Measurements from ENCODE around the gene SIRPG. TPM values are rescaled to one million over a fixed set of nuclear protein-coding genes. Genes with fewer than 3 reads are reported as not detected.
"Not testable (repeated sequence)": the region's sequence is repeated elsewhere in the genome, so short reads cannot be mapped to it uniquely, and the experiment has no call there.

The SIRPG gene
- total and polyA plus RNA-seq, 2 experiments from 2014 or later, result not detected

- no peaks in the 10 kb centered on the region for H3K36me3 ChIP-seq
- no peak overlapping the region for H3K4me3 ChIP-seq
- H3K27ac ChIP-seq, result no peak overlapping the region
- H3K27me3 ChIP-seq, result no peaks in the 10 kb centered on the region
- no peak for TF ChIP-seq CTCF (IDR thresholded peaks at IDR 0.05; ENCODE audit: low read depth, low read length)
- DNase-seq (ENCODE audit: low read depth in 1 of 2, low spot score in 1 of 2), result no peak
- no peaks in the 10 kb centered on the region for H3K4me1 ChIP-seq (ENCODE audit: low read depth)
- H3K9me3 ChIP-seq (ENCODE audit: low read depth), result no peaks in the 10 kb centered on the region
These were observed 10.6 kb downstream of the SIRPG start for GRCh38 chr20:1646975-1647431.

DNA sequence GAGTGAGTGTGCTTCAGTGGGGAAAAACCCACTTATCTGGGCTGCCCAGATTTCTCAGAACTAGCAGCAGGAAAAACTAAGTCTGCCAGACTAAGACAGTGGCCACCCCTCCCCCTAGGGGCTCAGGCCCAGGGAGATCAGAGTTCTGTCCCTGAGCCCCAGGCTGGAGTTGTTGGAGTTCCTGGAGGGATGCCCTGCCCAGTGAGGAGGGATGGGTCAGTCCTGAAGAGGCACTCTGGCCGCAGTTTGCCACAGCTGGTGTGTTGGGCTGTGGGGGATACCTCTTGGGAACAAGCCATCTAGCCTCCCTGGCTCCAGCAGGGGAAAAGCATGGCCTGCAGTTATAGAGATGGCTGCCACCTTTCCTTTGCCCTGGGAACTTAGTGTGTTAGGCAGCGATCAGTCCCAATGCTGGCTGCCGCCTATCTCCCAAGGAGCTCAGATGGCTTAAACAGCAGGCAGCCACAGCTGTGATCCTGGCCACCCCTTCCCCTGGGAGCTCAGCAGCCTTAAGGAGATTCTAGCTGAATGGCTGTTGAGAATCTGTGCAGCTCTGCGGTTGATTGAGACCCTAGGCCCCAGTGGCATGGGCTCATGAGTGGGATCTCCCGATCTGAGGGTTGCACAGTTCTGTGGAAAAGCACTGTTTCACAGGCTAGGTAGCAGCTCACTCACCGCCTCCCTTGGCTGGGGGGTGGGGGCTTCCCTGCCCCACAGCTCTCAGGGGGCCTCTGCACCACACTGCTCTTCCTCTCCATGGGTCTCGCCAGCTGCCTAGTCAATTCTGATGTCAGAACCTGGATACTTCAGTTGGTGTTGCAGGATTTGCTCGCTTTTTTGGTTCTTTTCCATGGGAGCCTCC lies 13.2 kb downstream of the SIRPG start:
- Histone ChIP-seq H3K27me3 (no peaks in the 10 kb centered on the region), H3K36me3 (no peaks in the 10 kb centered on the region), H3K9me3 (ENCODE audit: low read depth) (no peaks in the 10 kb centered on the region), H3K4me3 (no peak overlapping the region), H3K27ac (no peak overlapping the region), H3K4me1 (ENCODE audit: low read depth) (no peaks in the 10 kb centered on the region)
- no peak for DNase-seq (ENCODE audit: low read depth in 1 of 2, low spot score in 1 of 2)
- TF ChIP-seq CTCF (IDR thresholded peaks at IDR 0.05; ENCODE audit: low read depth, low read length), result no peak

DNA sequence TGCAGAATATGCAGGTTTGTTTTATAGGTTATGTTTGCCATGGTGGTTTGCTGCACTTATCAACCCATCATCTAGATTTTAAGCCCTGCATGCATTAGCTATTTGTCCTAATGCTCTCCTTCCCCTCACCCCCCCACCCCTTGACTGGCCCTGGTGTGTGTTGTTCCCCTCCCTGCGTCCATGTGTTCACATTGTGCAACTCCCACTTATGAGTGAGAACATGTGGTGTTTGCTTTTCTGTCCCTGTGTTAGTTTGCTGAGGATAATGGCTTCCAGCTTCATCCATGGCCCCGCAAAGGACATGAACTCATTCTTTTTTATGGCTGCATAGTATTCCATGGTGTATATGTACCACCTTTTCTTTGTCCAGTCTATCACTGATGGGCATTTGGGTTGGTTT lies 18.9 kb downstream of the SIRPG start:
- not testable (repeated sequence) for H3K9me3 ChIP-seq (ENCODE audit: low read depth); H3K4me3 ChIP-seq; H3K36me3 ChIP-seq; H3K27me3 ChIP-seq; H3K27ac ChIP-seq; H3K4me1 ChIP-seq (ENCODE audit: low read depth); DNase-seq (ENCODE audit: low read depth in 1 of 2, low spot score in 1 of 2)

DNA sequence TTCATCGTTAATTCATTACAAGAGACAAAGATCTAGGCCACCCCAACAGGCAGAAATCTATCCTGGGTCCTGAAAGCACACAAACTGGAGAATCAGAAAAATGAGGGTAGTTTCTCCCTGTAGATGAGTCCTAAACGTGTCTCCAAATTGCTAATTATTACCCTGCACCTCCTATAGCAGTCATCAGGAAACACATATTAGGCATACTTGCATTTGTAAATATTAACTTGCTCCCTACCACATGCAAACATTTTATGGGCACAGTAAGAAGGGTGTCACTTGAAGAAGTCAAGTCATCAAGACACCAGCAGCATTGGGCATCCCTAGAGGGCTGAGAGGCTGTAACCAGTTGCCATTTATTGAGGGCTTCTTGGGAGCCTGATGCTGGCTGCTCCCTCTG lies 19.8 kb downstream of the SIRPG start:
- Histone ChIP-seq H3K9me3 (ENCODE audit: low read depth) (no peaks in the 10 kb centered on the region), H3K4me3 (no peak overlapping the region), H3K4me1 (ENCODE audit: low read depth) (no peaks in the 10 kb centered on the region), H3K27ac (no peak overlapping the region), H3K36me3 (no peaks in the 10 kb centered on the region), H3K27me3 (no peaks in the 10 kb centered on the region)
- no peak for DNase-seq (ENCODE audit: low read depth in 1 of 2, low spot score in 1 of 2)
- no peak for TF ChIP-seq CTCF (IDR thresholded peaks at IDR 0.05; ENCODE audit: low read depth, low read length)

DNA sequence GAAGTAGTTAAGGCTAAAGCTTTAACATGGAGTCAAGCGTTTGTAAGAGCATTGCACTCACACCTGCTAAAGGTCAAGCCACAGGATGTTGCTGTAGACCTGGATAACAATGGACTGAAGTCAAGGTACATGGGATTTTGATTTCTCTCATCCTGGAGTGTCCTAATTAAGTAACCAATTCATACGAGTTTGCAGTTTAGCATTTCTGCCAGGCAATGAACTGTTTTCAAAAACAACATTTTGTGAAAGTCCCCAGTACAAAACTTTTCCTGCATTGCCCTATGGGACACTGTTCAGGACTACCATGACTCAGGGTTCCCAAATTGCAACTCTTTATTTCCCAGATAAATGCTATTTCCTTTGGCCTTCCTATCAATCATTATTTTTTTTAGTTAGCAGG lies 20.4 kb downstream of the SIRPG start:
- Histone ChIP-seq H3K27me3 (no peaks in the 10 kb centered on the region), H3K9me3 (ENCODE audit: low read depth) (no peaks in the 10 kb centered on the region), H3K27ac (no peak overlapping the region), H3K4me3 (no peak overlapping the region), H3K4me1 (ENCODE audit: low read depth) (no peaks in the 10 kb centered on the region), H3K36me3 (no peaks in the 10 kb centered on the region)
- no peak for TF ChIP-seq CTCF (IDR thresholded peaks at IDR 0.05; ENCODE audit: low read depth, low read length)
- no peak for DNase-seq (ENCODE audit: low read depth in 1 of 2, low spot score in 1 of 2)

DNA sequence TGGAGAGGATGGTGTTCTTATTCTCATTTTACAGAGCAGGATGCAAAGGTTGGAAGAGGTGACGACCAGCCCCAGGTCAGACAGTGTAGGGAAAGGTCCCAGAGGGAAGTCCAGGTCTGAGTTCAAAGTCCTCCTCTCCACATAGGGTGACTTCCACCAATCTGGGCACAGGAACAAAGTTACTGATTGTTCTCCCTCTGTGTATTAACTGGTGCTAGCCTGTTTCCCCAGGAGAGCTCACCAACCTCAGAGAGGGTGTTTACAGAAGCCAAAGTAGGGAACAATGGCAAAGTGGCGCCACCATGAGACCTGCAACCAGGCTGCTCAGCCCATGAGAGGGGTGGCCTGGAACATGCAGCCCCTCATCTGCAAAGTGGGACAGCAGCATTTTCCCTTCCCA lies 21.0 kb downstream of the SIRPG start:
- no peak for TF ChIP-seq CTCF (IDR thresholded peaks at IDR 0.05; ENCODE audit: low read depth, low read length)
- H3K27ac ChIP-seq, result no peak overlapping the region
- H3K4me3 ChIP-seq, result no peak overlapping the region
- H3K9me3 ChIP-seq (ENCODE audit: low read depth), result no peaks in the 10 kb centered on the region
- DNase-seq (ENCODE audit: low read depth in 1 of 2, low spot score in 1 of 2), result no peak
- no peaks in the 10 kb centered on the region for H3K36me3 ChIP-seq
- no peaks in the 10 kb centered on the region for H3K27me3 ChIP-seq
- H3K4me1 ChIP-seq (ENCODE audit: low read depth), result no peaks in the 10 kb centered on the region

Data from cardiac muscle cell (in vitro differentiated cells and primary cell).